ENCODE data around the gene PKP4.

Gene PKP4

DNA sequence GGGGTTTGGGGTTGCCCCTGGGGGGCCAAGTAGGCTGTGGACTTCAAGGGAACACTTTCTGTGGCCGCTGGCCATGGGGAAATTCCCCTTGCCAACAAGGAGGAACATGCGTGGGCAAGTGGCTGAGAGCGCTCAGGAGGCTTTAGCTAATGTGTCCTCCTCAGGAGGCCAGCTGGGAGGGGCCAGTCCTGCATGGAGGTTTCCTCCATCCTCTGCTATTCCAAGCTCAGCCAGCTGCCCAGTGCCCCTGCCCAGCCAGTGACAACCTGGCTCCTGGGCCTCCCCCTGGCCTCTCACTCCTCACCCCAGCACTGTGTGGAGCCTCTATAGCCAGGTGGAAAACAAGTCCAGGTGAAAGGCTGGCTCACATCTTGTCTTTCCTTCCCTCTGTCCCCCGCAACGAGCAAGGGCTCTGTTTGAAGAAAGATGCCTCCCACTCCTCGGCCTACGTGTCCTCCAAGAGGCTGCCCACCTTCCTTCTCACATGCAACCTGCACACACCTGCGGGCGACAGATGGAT lies 273.9 kb downstream of the PKP4 start:
- H3K27ac ChIP-seq (ENCODE audit: low read depth, low read length): no peak overlapping the region

DNA sequence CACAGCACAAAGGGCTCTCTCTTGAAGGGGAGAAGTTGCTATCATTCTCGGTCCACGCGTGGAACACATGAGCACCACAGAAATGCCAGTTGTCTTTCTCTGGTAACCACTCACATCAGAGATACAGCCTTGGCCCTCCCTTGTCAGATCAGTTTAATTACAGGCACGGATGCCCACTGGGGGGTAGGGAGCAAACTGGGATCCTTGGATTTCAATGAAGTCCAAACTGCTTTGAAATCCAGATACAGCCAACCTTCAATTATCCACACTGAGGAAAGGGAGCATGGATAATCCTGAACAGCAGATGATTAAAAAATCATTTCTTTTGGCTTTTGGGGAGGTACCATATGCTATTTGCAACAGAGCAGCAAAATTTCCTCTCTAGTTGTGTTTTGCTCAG lies 274.6 kb downstream of the PKP4 start:
- no peaks in the 10 kb centered on the region for H3K27me3 ChIP-seq (ENCODE audit: insufficient read depth, low read length)
- no peaks in the 10 kb centered on the region for H3K4me1 ChIP-seq (ENCODE audit: insufficient read depth, low read length)
- H3K4me3 ChIP-seq (ENCODE audit: low read length): no peak overlapping the region
- WGBS: 94% methylated on average over 4 of the region's 4 CpGs
- H3K9ac ChIP-seq (ENCODE audit: low read depth, low read length): no peak overlapping the region
- no peaks in the 10 kb centered on the region for H3K36me3 ChIP-seq (ENCODE audit: insufficient read depth, low read length)
- no peaks in the 10 kb centered on the region for H3K9me3 ChIP-seq (ENCODE audit: insufficient read depth, low read depth, low read length)
- H3K27ac ChIP-seq (ENCODE audit: low read depth, low read length): no peak overlapping the region

More for the DNA sequence above, 273.9 kb downstream of the PKP4 start:
- 96% methylated on average over 9 of the region's 9 CpGs for WGBS
- Histone ChIP-seq H3K36me3 (ENCODE audit: insufficient read depth, low read length) (no peaks in the 10 kb centered on the region), H3K9ac (ENCODE audit: low read depth, low read length) (no peak overlapping the region), H3K9me3 (ENCODE audit: insufficient read depth, low read depth, low read length) (no peaks in the 10 kb centered on the region), H3K27me3 (ENCODE audit: insufficient read depth, low read length) (no peaks in the 10 kb centered on the region), H3K4me1 (ENCODE audit: insufficient read depth, low read length) (no peaks in the 10 kb centered on the region), H3K4me3 (ENCODE audit: low read length) (no peak overlapping the region)

All from HUES64 (cell line).